GM23338 (cell line): ENCODE results near the gene GRIN1. TPM values are rescaled to one million over a fixed set of nuclear protein-coding genes. Genes with fewer than 3 reads are reported as not detected.

Experiments used
- ATAC-seq: fragments of 200-7000 bp; cut with Tn5 transposase; 3 replicates; pipeline ENCODE4 v1.9.1; 2020
- DNase-seq: peaks from one replicate; pipeline ENCODE4 v3.0.0-alpha.2; 2015; ENCODE audit warnings: low spot score
- H2AFZ ChIP-seq: fragments of 200-600 bp; sonication (generic); 2 replicates; pipeline ENCODE4 v1.8.0; 2016; ENCODE audit warnings: antibody characterized with exemption, mild to moderate bottlenecking, moderate library complexity
- H3F3A ChIP-seq: fragments of 200-600 bp; sonication (generic); replicated peaks from 2 replicates; pipeline ENCODE4 v1.8.0; 2017; ENCODE audit warnings: antibody characterized with exemption, mixed run types, low read depth
- H3K27ac ChIP-seq: fragments of 200-600 bp; sonication (generic); 2 replicates; pipeline ENCODE4 v1.6.1; 2016; ENCODE audit warnings: low read depth
- H3K27me3 ChIP-seq: fragments of 200-600 bp; sonication (generic); 2 replicates; pipeline ENCODE4 v1.8.0; 2016; ENCODE audit warnings: mild to moderate bottlenecking, mixed run types, moderate library complexity; ENCODE audit not compliant: insufficient read depth
- H3K36me3 ChIP-seq: fragments of 200-600 bp; sonication (generic); 2 replicates; pipeline ENCODE4 v1.8.0; 2016; ENCODE audit warnings: mild to moderate bottlenecking; ENCODE audit not compliant: insufficient read depth
- H3K4me1 ChIP-seq: fragments of 200-600 bp; sonication (generic); 2 replicates; pipeline ENCODE4 v1.8.0; 2016; ENCODE audit warnings: mild to moderate bottlenecking, moderate library complexity; ENCODE audit not compliant: insufficient read depth
- H3K4me2 ChIP-seq: fragments of 200-600 bp; sonication (generic); 2 replicates; pipeline ENCODE4 v1.7.1; 2017; ENCODE audit warnings: mixed run types
- H3K4me3 ChIP-seq: fragments of 200-600 bp; sonication (generic); 2 replicates; pipeline ENCODE4 v1.6.1; 2016; ENCODE audit warnings: mixed run types
- H3K79me2 ChIP-seq: fragments of 200-600 bp; sonication (generic); replicated peaks from 2 replicates; pipeline ENCODE4 v1.8.0; 2017; ENCODE audit warnings: mild to moderate bottlenecking; ENCODE audit not compliant: insufficient read depth
- H3K9me2 ChIP-seq: fragments of 200-600 bp; sonication (generic); 2 replicates; pipeline ENCODE4 v1.8.0; 2017; ENCODE audit not compliant: insufficient read depth
- H4K20me1 ChIP-seq: fragments of 200-600 bp; sonication (generic); replicated peaks from 2 replicates; pipeline ENCODE4 v1.8.0; 2017; ENCODE audit warnings: mild to moderate bottlenecking; ENCODE audit not compliant: insufficient read depth
- H3K27ac Mint-ChIP-seq: 2 replicates; pipeline ENCODE4 v1.8.0; 2020; ENCODE audit warnings: inconsistent platforms, mild to moderate bottlenecking, moderate library complexity, mixed read lengths
- H3K27me3 Mint-ChIP-seq: 3 replicates; pipeline ENCODE4 v1.8.0; 2022; ENCODE audit warnings: low read depth, mild to moderate bottlenecking, moderate library complexity, mixed read lengths, inconsistent platforms; ENCODE audit not compliant: insufficient read depth, poor library complexity
- H3K36me3 Mint-ChIP-seq: 3 replicates; pipeline ENCODE4 v1.8.0; 2021; ENCODE audit warnings: low read depth, mild to moderate bottlenecking, inconsistent platforms, moderate library complexity, mixed read lengths
- H3K4me1 Mint-ChIP-seq: 3 replicates; pipeline ENCODE4 v1.8.0; 2020; ENCODE audit warnings: mild to moderate bottlenecking, inconsistent platforms, mixed read lengths
- H3K4me3 Mint-ChIP-seq: 3 replicates; pipeline ENCODE4 v1.8.0; 2021; ENCODE audit warnings: moderate library complexity, mild to moderate bottlenecking, inconsistent platforms, mixed read lengths
- H3K9me3 Mint-ChIP-seq: 3 replicates; pipeline ENCODE4 v1.8.0; 2020; ENCODE audit warnings: moderate library complexity, mild to moderate bottlenecking, inconsistent platforms, mixed read lengths
- CREB1 ChIP-seq: fragments of 250-450 bp; sonication (Bioruptor Pico); IDR thresholded peaks from 2 replicates; pipeline ENCODE4 v1.5.0; 2020; ENCODE audit warnings: low read depth, mild to moderate bottlenecking, moderate library complexity
- CTCF ChIP-seq, 2 experiments: fragments of 200-600 bp in 1 of 2; sonication (generic) in 1 of 2; conservative IDR thresholded peaks; 2 replicates each; pipeline versions ENCODE4 v1.5.1 to v1.6.1; 2016 to 2017; ENCODE audit warnings: antibody characterized with exemption in 2 of 2, low read depth in 2 of 2, mild to moderate bottlenecking in 2 of 2, moderate library complexity in 1 of 2
- ETS1 ChIP-seq: IDR thresholded peaks from 2 replicates; pipeline ENCODE4 v1.6.1; 2016; ENCODE audit warnings: antibody characterized with exemption
- EZH2 ChIP-seq: fragments of 200-600 bp; sonication (generic); IDR thresholded peaks from one replicate; pipeline ENCODE4 v1.8.0; 2017; ENCODE audit warnings: antibody characterized with exemption, mild to moderate bottlenecking, low read depth; ENCODE audit not compliant: unreplicated experiment
- EZH2phosphoT487 ChIP-seq: fragments of 200-600 bp; sonication (generic); IDR thresholded peaks from one replicate; pipeline ENCODE4 v1.8.1; 2018; ENCODE audit warnings: antibody characterized with exemption; ENCODE audit not compliant: unreplicated experiment
- POLR2AphosphoS5 ChIP-seq: IDR thresholded peaks from 2 replicates; pipeline ENCODE4 v1.6.1; 2016; ENCODE audit warnings: antibody characterized with exemption, low read depth
- REST ChIP-seq: IDR thresholded peaks from one replicate; pipeline ENCODE4 v1.6.1; 2018; ENCODE audit warnings: antibody characterized with exemption; ENCODE audit not compliant: unreplicated experiment
- STAT1 ChIP-seq: IDR thresholded peaks from one replicate; pipeline ENCODE4 v1.6.1; 2016; ENCODE audit warnings: antibody characterized with exemption; ENCODE audit not compliant: unreplicated experiment
- ZNF114 ChIP-seq: fragments of 250-450 bp; sonication (Bioruptor Pico); IDR thresholded peaks from 2 replicates; pipeline ENCODE4 v1.5.0; 2020; ENCODE audit warnings: mild to moderate bottlenecking, moderate library complexity
- ZNF331 ChIP-seq: fragments of 250-450 bp; sonication (Bioruptor Pico); IDR thresholded peaks from 2 replicates; pipeline ENCODE4 v1.5.0; 2020; ENCODE audit warnings: low read depth, mild to moderate bottlenecking, moderate library complexity
- polyA plus RNA-seq: library from polyadenylated mRNA; unstranded; fragments of >200 nt; fragmentation: Nextera tagmentation; extraction: Ambion mirVana; gene quantifications from 2 replicates; pipeline ENCODE4 v1.2.1, GENCODE V29; 2016
- total RNA-seq: library from RNA; depleted of rRNA; stranded (reverse); fragments of >200 nt; shearing (Covaris generic); gene quantifications from 2 replicates; pipeline ENCODE4 v1.2.3, GENCODE V29; 2014

Gene GRIN1
- total and polyA plus RNA-seq, 2 experiments from 2014 or later, result 2.7 to 5.5 TPM

GRCh38 chr9:137181680-137182079 lies 42.7 kb downstream of the GRIN1 start:
- Histone ChIP-seq H3K4me3 (no peak overlapping the region), H3F3A (peaks cover 4% of the 10 kb centered on the region; the same call in 1 of the 2 replicates), H3K27me3 (no peaks in the 10 kb centered on the region), H3K27ac (no peak overlapping the region), H3K9me2 (no peaks in the 10 kb centered on the region), H3K79me2 (peaks cover 4% of the 10 kb centered on the region), H3K4me1 (no peaks in the 10 kb centered on the region), H2AFZ (no peak overlapping the region), H3K4me2 (no peak overlapping the region), H3K36me3 (no peaks in the 10 kb centered on the region), H4K20me1 (no peaks in the 10 kb centered on the region)
- no peak for ATAC-seq
- H3K27ac Mint-ChIP-seq, result no peak overlapping the region
- no peaks in the 10 kb centered on the region; the same call in 2 of the 3 replicates for H3K4me1 Mint-ChIP-seq
- no peak for DNase-seq
- H3K4me3 Mint-ChIP-seq, result no peak overlapping the region; the same call in 2 of the 3 replicates
- H3K27me3 Mint-ChIP-seq, result peaks cover 4% of the 10 kb centered on the region
- H3K9me3 Mint-ChIP-seq, result no peaks in the 10 kb centered on the region
- TF ChIP-seq ZNF114, result no peak
- no peak for TF ChIP-seq EZH2phosphoT487
- TF ChIP-seq STAT1, result no peak
- TF ChIP-seq EZH2, result no peak
- no peak for TF ChIP-seq ZNF331 (CRISPR knock-in tag)
- TF ChIP-seq CTCF (conservative IDR thresholded peaks at IDR 0.05; ENCODE audit: low read depth in 2 of 2), result no peak
- TF ChIP-seq ETS1, result no peak
- TF ChIP-seq CREB1 (CRISPR knock-in tag), result no peak
- TF ChIP-seq REST, result no peak
- H3K36me3 Mint-ChIP-seq, result peaks cover 25% of the 10 kb centered on the region

GRCh38 chr9:137182836-137183235 lies 43.9 kb downstream of the GRIN1 start:
- no peak overlapping the region for H3K4me2 ChIP-seq
- no peak overlapping the region for H3K4me3 Mint-ChIP-seq
- ATAC-seq (no peak), DNase-seq (no peak)
- peaks cover 8% of the 10 kb centered on the region for H3K27me3 Mint-ChIP-seq
- H3K36me3 ChIP-seq, result no peaks in the 10 kb centered on the region
- no peak overlapping the region for H3K27ac ChIP-seq
- peaks cover 16% of the 10 kb centered on the region for H3K79me2 ChIP-seq
- no peak overlapping the region for H2AFZ ChIP-seq
- H3K9me3 Mint-ChIP-seq, result no peaks in the 10 kb centered on the region
- peaks cover 3% of the 10 kb centered on the region for H3K4me1 Mint-ChIP-seq
- no peak overlapping the region for H3K4me3 ChIP-seq
- no peak overlapping the region for H3K27ac Mint-ChIP-seq
- 0 out of 2 replicates have a peak, but pooled peaks cover 4% of the 10 kb centered on the region for H3F3A ChIP-seq
- 0 out of 2 replicates have a peak, but pooled peaks cover 5% of the 10 kb centered on the region for H4K20me1 ChIP-seq
- peaks cover 6% of the 10 kb centered on the region; the same call in 1 of the 2 replicates for H3K4me1 ChIP-seq
- peaks cover 21% of the 10 kb centered on the region for H3K36me3 Mint-ChIP-seq
- no peaks in the 10 kb centered on the region for H3K9me2 ChIP-seq
- H3K27me3 ChIP-seq, result no peaks in the 10 kb centered on the region
- TF ChIP-seq CTCF (conservative IDR thresholded peaks at IDR 0.05; ENCODE audit: low read depth in 2 of 2), result no peak
- TF ChIP-seq POLR2AphosphoS5, result no peak
- no peak for TF ChIP-seq CREB1 (CRISPR knock-in tag)
- TF ChIP-seq REST, result no peak
- TF ChIP-seq EZH2, result no peak
- TF ChIP-seq ZNF331 (CRISPR knock-in tag), result no peak
